Measurements from ENCODE around the gene MT1H. TPM values are rescaled to one million over a fixed set of nuclear protein-coding genes. Genes with fewer than 3 reads are reported as not detected.
A peak's percentile ranks its signal among the peaks of the same experiment; 100 is the strongest.

The MT1H gene
- total RNA-seq, 1 experiment from 2014 or later = not detected

- ChIA-PET RAD21 (ENCODE audit: low non-redundant PET in 1 of 2, low total read pairs in 2 of 2, uncharacterized antibody in 2 of 2, unreplicated experiment in 2 of 2) (no interaction called here), CTCF (no interaction called here), POLR2A (interaction anchor here (1.3 kb wide), 1 partner anchor 64 kb away, joined by 3 read pairs; the partner anchor contains the start of gene MT1E)
- Histone ChIP-seq H3K9me3 (ENCODE audit: control insufficient read depth in 1 of 2, insufficient read depth in 1 of 2, low read depth in 1 of 2, low read length in 2 of 2) (no peaks in the 10 kb centered on the region), H3K9me2 (ENCODE audit: insufficient read depth) (no peaks in the 10 kb centered on the region), H3K36me3 (ENCODE audit: control insufficient read depth in 1 of 2, insufficient read depth in 2 of 2, low read length in 2 of 2) (no peaks in the 10 kb centered on the region), H3K27ac (ENCODE audit: low read depth, low read length) (no peak overlapping the region), H3K4me1 (ENCODE audit: control insufficient read depth in 1 of 2, insufficient read depth in 2 of 2, low read length in 2 of 2) (peaks cover 19 to 36% of the 10 kb centered on the region in 2 experiments), H4K20me1 (ENCODE audit: insufficient read depth) (no peaks in the 10 kb centered on the region), H3K4me2 (ENCODE audit: low read length) (peak overlapping the region; percentile 30), H3K4me3 (replicated peaks in 1 of 2; ENCODE audit: low read depth in 1 of 2, low read length in 2 of 2) (no peak overlapping the region), H3K27me3 (ENCODE audit: insufficient read depth, low read length) (no peaks in the 10 kb centered on the region), H3K9ac (ENCODE audit: low read length) (no peak overlapping the region), H3K79me2 (ENCODE audit: insufficient read depth, low read length) (no peaks in the 10 kb centered on the region), H2AFZ (ENCODE audit: low read depth, low read length, poor library complexity, severe bottlenecking) (no peak overlapping the region)
- intact Hi-C loops (cut with micrococcal nuclease) = no loop called here
- ATAC-seq (no peak), DNase-seq (ENCODE audit: low read depth, low spot score) (no peak)
- no peak for TF ChIP-seq POLR2A (IDR thresholded peaks at IDR 0.05; ENCODE audit: borderline replicate concordance, extremely low read depth, insufficient read depth, insufficient read length)
- TF ChIP-seq JUND (IDR thresholded peaks at IDR 0.05) = peak; percentile 17; the same call in 1 of the 2 replicates
- BruUV-seq (replicated peaks) = no TSS peak
Observed at GRCh38 chr16:56689171-56689570, 19.6 kb downstream of the MT1H start.

GRCh38 chr16:56690420-56691122 lies 21.0 kb downstream of the MT1H start:
- intact Hi-C loops (cut with micrococcal nuclease) = no loop called here
- BruUV-seq (replicated peaks) = no TSS peak
- Histone ChIP-seq H3K79me2 (ENCODE audit: insufficient read depth, low read length) (no peaks in the 10 kb centered on the region), H3K9me2 (ENCODE audit: insufficient read depth) (no peaks in the 10 kb centered on the region), H2AFZ (ENCODE audit: low read depth, low read length, poor library complexity, severe bottlenecking) (no peak overlapping the region), H3K4me1 (ENCODE audit: control insufficient read depth in 1 of 2, insufficient read depth in 2 of 2, low read length in 2 of 2) (peaks cover 19 to 36% of the 10 kb centered on the region in 2 experiments), H3K4me3 (replicated peaks in 1 of 2; ENCODE audit: low read depth in 1 of 2, low read length in 2 of 2) (no peak overlapping the region), H3K9me3 (ENCODE audit: control insufficient read depth in 1 of 2, insufficient read depth in 1 of 2, low read depth in 1 of 2, low read length in 2 of 2) (no peaks in the 10 kb centered on the region), H3K9ac (ENCODE audit: low read length) (no peak overlapping the region), H3K36me3 (ENCODE audit: control insufficient read depth in 1 of 2, insufficient read depth in 2 of 2, low read length in 2 of 2) (no peaks in the 10 kb centered on the region), H3K27ac (ENCODE audit: low read depth, low read length) (no peak overlapping the region), H4K20me1 (ENCODE audit: insufficient read depth) (no peaks in the 10 kb centered on the region), H3K27me3 (ENCODE audit: insufficient read depth, low read length) (no peaks in the 10 kb centered on the region), H3K4me2 (ENCODE audit: low read length) (no peak overlapping the region)
- CTCF ChIA-PET = interaction anchor here (1.3 kb wide), 1 partner anchor 12 kb away, joined by 7 read pairs; no protein-coding TSS in a partner anchor
- no peak for ATAC-seq
- no peak for DNase-seq (ENCODE audit: low read depth, low spot score)
- POLR2A ChIA-PET = interaction anchor here (0.9 to 1.3 kb wide), 2 partner anchors 8 to 65 kb away, joined by 3 read pairs; partner anchors contain the start of genes MT1E and MT1X
- RAD21 ChIA-PET (ENCODE audit: low non-redundant PET in 1 of 2, low total read pairs in 2 of 2, uncharacterized antibody in 2 of 2, unreplicated experiment in 2 of 2) = no interaction called here
- no peak for TF ChIP-seq EGR1 (IDR thresholded peaks at IDR 0.05; ENCODE audit: low read depth)
- no peak for TF ChIP-seq YY1 (IDR thresholded peaks at IDR 0.05; ENCODE audit: extremely low read depth, insufficient replicate concordance, low read depth, low read length)
- TF ChIP-seq POLR2AphosphoS5 (IDR thresholded peaks at IDR 0.05; ENCODE audit: low read depth, low read length) = no peak
- no peak for TF ChIP-seq EZH2 (IDR thresholded peaks at IDR 0.05)
- TF ChIP-seq EZH2phosphoT487 (IDR thresholded peaks at IDR 0.05; ENCODE audit: borderline replicate concordance) = no peak
- no peak for TF ChIP-seq TCF7L2 (IDR thresholded peaks at IDR 0.05; ENCODE audit: borderline replicate concordance, extremely low read depth, insufficient read depth, insufficient read length)
- TF ChIP-seq ZFX (IDR thresholded peaks at IDR 0.05) = no peak
- no peak for TF ChIP-seq ATF3 (IDR thresholded peaks at IDR 0.05)
- no peak for TF ChIP-seq ZNF274 (IDR thresholded peaks at IDR 0.05; ENCODE audit: low read depth, low read length)

All from HCT116 (cell line).